ENCODE data around the gene CREBZF.
"Not testable (repeated sequence)": the region's sequence is repeated elsewhere in the genome, so short reads cannot be mapped to it uniquely, and the experiment has no call there.

Gene CREBZF

GRCh38 chr11:85668157-85668556 is 3.2 kb upstream of the CREBZF start:
- no peak for DNase-seq

- no peak for DNase-seq
Observed at GRCh38 chr11:85666687-85667086, 1.8 kb upstream of the CREBZF start.

GRCh38 chr11:85665733-85666132 is 804 bp upstream of the CREBZF start:
- DNase-seq, result no peak

- no peak for DNase-seq
Observed at GRCh38 chr11:85663753-85664614, 945 bp downstream of the CREBZF start.

- DNase-seq, result no peak
Observed at GRCh38 chr11:85663080-85663752, 1.7 kb downstream of the CREBZF start.

- no peak for DNase-seq
Observed at GRCh38 chr11:85661972-85662664, 2.8 kb downstream of the CREBZF start.

GRCh38 chr11:85658180-85658579 is 6.7 kb downstream of the CREBZF start:
- DNase-seq, result no peak

GRCh38 chr11:85656777-85657176 is 8.2 kb downstream of the CREBZF start:
- no peak for DNase-seq

GRCh38 chr11:85654343-85654742 is 10.6 kb downstream of the CREBZF start:
- DNase-seq, result not testable (repeated sequence)

GRCh38 chr11:85652786-85653447 is 12.0 kb downstream of the CREBZF start:
- DNase-seq, result no peak

- no peak for DNase-seq
Observed at GRCh38 chr11:85651118-85651517, 13.8 kb downstream of the CREBZF start.

- peak; percentile 53 for DNase-seq
Observed at GRCh38 chr11:85647604-85648299, 17.2 kb downstream of the CREBZF start, which contains the start of gene TMEM126A. Gene TMEM126A (plus strand): TSS chr11:85647967. CDS start chr11:85650256, 2,289 bp downstream.

- no peak for DNase-seq
Observed at GRCh38 chr11:85647078-85647477, 17.9 kb downstream of the CREBZF start.

GRCh38 chr11:85643191-85643614 is 21.7 kb downstream of the CREBZF start:
- no peak for DNase-seq

- DNase-seq, result no peak
Observed at GRCh38 chr11:85634747-85635146, 30.2 kb downstream of the CREBZF start.

- no peak for DNase-seq
Observed at GRCh38 chr11:85628771-85629341, 36.1 kb downstream of the CREBZF start.

- peak; percentile 90 for DNase-seq
Observed at GRCh38 chr11:85627998-85628770, 36.7 kb downstream of the CREBZF start, which contains the start of gene TMEM126B. Gene TMEM126B (plus strand): TSS chr11:85628593. CDS start chr11:85628608, 15 bp downstream.

GRCh38 chr11:85627332-85627997 is 37.5 kb downstream of the CREBZF start, which contains the start of gene DLG2:
Gene DLG2 (minus strand): TSS chr11:85627344.
- DNase-seq, result no peak

GRCh38 chr11:85626496-85626895 is 38.4 kb downstream of the CREBZF start:
- DNase-seq, result no peak

GRCh38 chr11:85620256-85620655 is 44.7 kb downstream of the CREBZF start:
- DNase-seq, result no peak
